K562 (cell line): ENCODE results near the gene GLT8D2. TPM values are rescaled to one million over a fixed set of nuclear protein-coding genes. Genes with fewer than 3 reads are reported as not detected.

Source experiments
- HOXB6 ChIP-seq: fragments of 250-450 bp; sonication (Bioruptor Pico); IDR thresholded peaks from 2 replicates; pipeline ENCODE4 v1.5.1; 2022; ENCODE audit warnings: mild to moderate bottlenecking, borderline replicate concordance
- NKRF ChIP-seq: fragments of 450-650 bp; IDR thresholded peaks from 2 replicates; pipeline ENCODE4 v1.6.1; 2016; ENCODE audit warnings: borderline replicate concordance
- ZNF407 ChIP-seq: fragments of 450-650 bp; IDR thresholded peaks from 2 replicates; pipeline ENCODE4 v1.6.1; 2016; ENCODE audit warnings: low read depth
- polyA plus RNA-seq, 8 experiments: library from polyadenylated mRNA; depleted of rRNA in 4 of 8; stranded (reverse) in 5 of 8; unstranded in 3 of 8; fragments of >200 nt; fragmentation: Nextera tagmentation in 2 of 8; fragmentation: Illumina TruSeq in 1 of 8; extraction: Ambion mirVana in 2 of 8; extraction: Trizol in 1 of 8; gene quantifications; 2 replicates each; pipeline versions ENCODE4 v1.2.1 to v1.2.3, GENCODE V29; 2011 to 2014; ENCODE audit warnings: inconsistent platforms in 1 of 8, missing spikeins in 1 of 8
- total RNA-seq, 7 experiments: library from RNA; depleted of rRNA in 6 of 7; stranded (reverse); fragments of >200 nt in 6 of 7; fragmentation: Illumina TruSeq in 2 of 7; extraction: Trizol in 2 of 7; gene quantifications; 2 replicates each; pipeline versions ENCODE4 v1.2.1 to v1.2.3, GENCODE V29; 2011 to 2021; ENCODE audit warnings: low replicate concordance in 1 of 7

GLT8D2 gene
- total and polyA plus RNA-seq, 9 of the 15 experiments (the other 6 are each of a cell fraction or from before 2014, with no cell fraction given): 0.18 to 0.27 (median 0.18) TPM; not detected in 6

- TF ChIP-seq ZNF407 (no peak), HOXB6 (CRISPR knock-in tag) (no peak), NKRF (no peak)
Measured at GRCh38 chr12:104080764-104081163, 30.8 kb upstream of the GLT8D2 start (continued).
